SK-N-SH (cell line): ENCODE results near the gene B3GNT7. TPM values are rescaled to one million over a fixed set of nuclear protein-coding genes. Genes with fewer than 3 reads are reported as not detected.

ENCODE experiments used
- CTCF ChIA-PET: fragments of 300-600, 350-600 bp; formaldehyde crosslinking; extraction: SDS; loops from one replicate; lab custom pipeline; 2021; lab: Yijun Ruan, JAX
- POLR2A ChIA-PET: fragments of 350-600 bp; sonication (Branson Sonifier 250); formaldehyde crosslinking; extraction: SDS; loops from one replicate; lab custom pipeline; 2020; ENCODE audit warnings: antibody characterized with exemption, inconsistent platforms; lab: Yijun Ruan, JAX
- DNase-seq: peaks from one replicate; pipeline ENCODE4 v3.0.0; 2012
- H2AFZ ChIP-seq: fragments of 200-600 bp; sonication (generic); 2 replicates; pipeline ENCODE4 v1.8.1; 2016; ENCODE audit warnings: antibody characterized with exemption, mild to moderate bottlenecking, low read depth
- H3F3A ChIP-seq: fragments of 200-600 bp; sonication (generic); replicated peaks from 2 replicates; pipeline ENCODE3; 2016; ENCODE audit warnings: antibody characterized with exemption, mild to moderate bottlenecking; ENCODE audit not compliant: insufficient read depth
- H3K27ac ChIP-seq, 2 experiments: fragments of 200-500 bp in 1 of 2; fragments of 200-600 bp in 1 of 2; sonication (Bioruptor generic) in 1 of 2; sonication (generic), shearing (Covaris generic) in 1 of 2; 2 replicates each; pipeline versions ENCODE4 v1.5.1 to v1.6.1; 2014 to 2016; ENCODE audit warnings: low read depth in 2 of 2, inconsistent platforms in 1 of 2, low read length in 1 of 2, mild to moderate bottlenecking in 1 of 2, mixed read lengths in 1 of 2
- H3K27me3 ChIP-seq: fragments of 200-600 bp; sonication (generic), shearing (Covaris generic); 2 replicates; pipeline ENCODE4 v1.6.1; 2016; ENCODE audit warnings: mixed run types; ENCODE audit not compliant: insufficient read depth
- H3K36me3 ChIP-seq, 2 experiments: fragments of 200-500 bp in 1 of 2; fragments of 200-600 bp in 1 of 2; sonication (Bioruptor generic) in 1 of 2; sonication (generic) in 1 of 2; replicated peaks in 1 of 2; 2 replicates each; pipeline versions ENCODE3 to v1.5.1; 2014 to 2016; ENCODE audit warnings: low read length in 1 of 2, mild to moderate bottlenecking in 1 of 2; ENCODE audit not compliant: insufficient read depth in 2 of 2, control insufficient read depth in 1 of 2
- H3K4me1 ChIP-seq, 2 experiments: fragments of 200-500 bp in 1 of 2; fragments of 200-600 bp in 1 of 2; sonication (Bioruptor generic) in 1 of 2; sonication (generic), shearing (Covaris generic) in 1 of 2; 2 replicates each; pipeline versions ENCODE4 v1.5.1 to v1.6.1; 2014 to 2016; ENCODE audit warnings: low read depth in 1 of 2, low read length in 1 of 2, mixed run types in 1 of 2; ENCODE audit not compliant: insufficient read depth in 2 of 2, control insufficient read depth in 1 of 2
- H3K4me2 ChIP-seq: fragments of 200-600 bp; sonication (generic), shearing (Covaris generic); 2 replicates; pipeline ENCODE4 v1.6.1; 2017; ENCODE audit warnings: mixed run types
- H3K4me3 ChIP-seq, 2 experiments: fragments of 200-500 bp in 1 of 2; fragments of 200-600 bp in 1 of 2; sonication (Bioruptor generic) in 1 of 2; sonication (generic), shearing (Covaris generic) in 1 of 2; 2 replicates each; pipeline versions ENCODE4 v1.5.1 to v1.8.1; 2014 to 2016; ENCODE audit warnings: low read depth in 2 of 2, inconsistent platforms in 1 of 2, low read length in 1 of 2, mild to moderate bottlenecking in 1 of 2, mixed read lengths in 1 of 2, moderate library complexity in 1 of 2
- H3K79me2 ChIP-seq: fragments of 200-600 bp; sonication (generic); 2 replicates; pipeline ENCODE4 v1.8.1; 2017; ENCODE audit warnings: mild to moderate bottlenecking; ENCODE audit not compliant: insufficient read depth
- H3K9ac ChIP-seq: fragments of 200-600 bp; sonication (generic); 2 replicates; pipeline ENCODE4 v1.6.1; 2017; ENCODE audit warnings: mixed run types
- H3K9me2 ChIP-seq: fragments of 200-600 bp; sonication (generic); 2 replicates; pipeline ENCODE4 v1.6.1; 2017; ENCODE audit warnings: mixed run types
- H3K9me3 ChIP-seq: fragments of 200-600 bp; sonication (generic); 2 replicates; pipeline ENCODE4 v1.6.1; 2017; ENCODE audit warnings: mixed run types, mild to moderate bottlenecking, moderate library complexity
- H4K20me1 ChIP-seq: fragments of 200-600 bp; sonication (generic); 2 replicates; pipeline ENCODE4 v1.6.1; 2017; ENCODE audit warnings: mild to moderate bottlenecking, mixed run types; ENCODE audit not compliant: insufficient read depth
- EP300 ChIP-seq, 2 experiments: IDR thresholded peaks; 2 replicates each; pipeline versions ENCODE4 v1.4.0 to v1.6.1; 2012; ENCODE audit warnings: borderline replicate concordance in 1 of 2, low read depth in 1 of 2, low read length in 1 of 2
- JUND ChIP-seq: IDR thresholded peaks from 2 replicates; pipeline ENCODE4 v1.4.0; 2012
- RAD21 ChIP-seq: IDR thresholded peaks from 2 replicates; pipeline ENCODE4 v1.6.1; 2012; ENCODE audit warnings: mild to moderate bottlenecking, low read length
- RCOR1 ChIP-seq: fragments of 150-350 bp; IDR thresholded peaks from 2 replicates; pipeline ENCODE4 v1.6.1; 2017; ENCODE audit warnings: antibody characterized with exemption, low read length
- SMC3 ChIP-seq: IDR thresholded peaks from 2 replicates; pipeline ENCODE4 v1.6.1; 2012; ENCODE audit warnings: low read depth, low read length, improper control_type of control experiment
- TAF1 ChIP-seq: IDR thresholded peaks from 2 replicates; pipeline ENCODE4 v1.6.1; 2012; ENCODE audit warnings: low read depth, mild to moderate bottlenecking, low read length, moderate library complexity, borderline replicate concordance
- WGBS: methylation state at CpG from one replicate; pipeline ENCODE4 v1.1.6; 2017; ENCODE audit warnings: low lambda C conversion rate; 5-methylcytosine and 5-hydroxymethylcytosine counted together
- polyA plus RNA-seq, 3 experiments: library from polyadenylated mRNA; depleted of rRNA; stranded (reverse); fragments of >200 nt; gene quantifications; 2 replicates each; pipeline ENCODE4 v1.2.3, GENCODE V29; 2012

The B3GNT7 gene
- polyA plus RNA-seq, 1 of the 3 experiments (the other 2 are of a cell fraction), result 0.12 TPM

DNA sequence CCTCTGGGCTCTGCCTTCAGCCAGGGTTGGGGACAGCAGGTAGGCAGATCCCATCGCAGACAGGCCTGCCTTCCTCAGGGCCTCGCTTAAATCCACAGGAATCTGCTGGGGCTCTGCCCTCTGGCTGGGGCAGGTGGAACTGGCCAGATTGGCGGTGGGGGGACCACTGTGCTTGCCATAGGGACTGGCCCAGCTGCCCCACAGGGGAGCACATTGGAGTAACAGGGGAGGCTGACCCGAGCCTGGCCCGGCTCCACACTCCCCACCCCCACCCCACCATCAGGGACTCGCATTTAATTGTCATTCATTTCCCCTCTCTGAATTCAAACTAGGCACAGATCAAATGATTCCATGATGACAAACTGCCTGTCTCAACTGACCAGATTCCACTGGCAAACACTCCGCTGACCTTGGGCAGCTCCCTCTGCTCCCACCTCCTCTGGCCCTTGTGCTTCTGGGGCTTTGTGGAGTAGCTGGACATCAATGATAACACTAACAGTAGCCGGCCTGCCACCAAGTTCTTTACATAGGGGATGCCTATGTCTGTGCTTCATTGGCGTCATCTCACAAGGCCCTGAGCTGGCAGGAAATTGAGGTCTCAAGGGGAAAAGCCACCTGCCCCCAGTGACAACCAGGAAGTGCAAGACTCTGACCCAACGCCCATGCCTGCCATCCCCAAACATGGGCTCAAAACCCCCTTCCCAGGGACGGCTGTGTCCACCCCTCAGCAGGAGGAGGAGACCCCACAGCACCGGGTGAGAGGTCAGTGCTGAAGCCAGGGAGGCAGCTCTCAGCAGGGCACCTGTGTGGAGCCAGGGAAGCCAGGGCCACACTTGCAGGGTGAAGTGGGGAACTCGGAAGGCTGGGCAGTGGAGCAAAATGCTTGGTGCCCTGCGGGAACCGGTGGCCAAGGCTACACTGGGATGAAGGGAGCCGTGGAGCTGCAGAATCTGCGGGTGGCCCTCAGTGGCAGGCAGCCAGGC, 2.1 kb upstream of the B3GNT7 start:
- CTCF ChIA-PET, result interaction anchor here (0.6 to 4.7 kb wide), 9 partner anchors 12 to 290 kb away, joined by 3 to 45 read pairs (median 4); no protein-coding TSS in a partner anchor
- Histone ChIP-seq H3K36me3 (no peaks in the 10 kb centered on the region), H2AFZ (no peak overlapping the region), H3K9me3 (no peaks in the 10 kb centered on the region), H3K4me2 (no peak overlapping the region), H3K27ac (no peak overlapping the region), H3K27me3 (no peaks in the 10 kb centered on the region), H3K4me3 (no peak overlapping the region), H3K4me1 (peaks cover 0 to 31% of the 10 kb centered on the region in 2 experiments; a peak in 1 of 4 replicates), H3K9me2 (no peaks in the 10 kb centered on the region), H4K20me1 (no peaks in the 10 kb centered on the region), H3K9ac (no peak overlapping the region), H3F3A (no peaks in the 10 kb centered on the region), H3K79me2 (no peaks in the 10 kb centered on the region)
- POLR2A ChIA-PET, result no interaction called here
- WGBS, result 79% methylated on average over 11 of the region's 17 CpGs
- peak; percentile 47 for DNase-seq
- TF ChIP-seq SMC3, result no peak
- TF ChIP-seq EP300 (IDR thresholded peaks at IDR 0.05; ENCODE audit: borderline replicate concordance in 1 of 2, low read depth in 1 of 2, low read length in 1 of 2), result no peak
- no peak for TF ChIP-seq RCOR1
- no peak for TF ChIP-seq TAF1
- TF ChIP-seq, all 33 proteins: peak for 0

DNA sequence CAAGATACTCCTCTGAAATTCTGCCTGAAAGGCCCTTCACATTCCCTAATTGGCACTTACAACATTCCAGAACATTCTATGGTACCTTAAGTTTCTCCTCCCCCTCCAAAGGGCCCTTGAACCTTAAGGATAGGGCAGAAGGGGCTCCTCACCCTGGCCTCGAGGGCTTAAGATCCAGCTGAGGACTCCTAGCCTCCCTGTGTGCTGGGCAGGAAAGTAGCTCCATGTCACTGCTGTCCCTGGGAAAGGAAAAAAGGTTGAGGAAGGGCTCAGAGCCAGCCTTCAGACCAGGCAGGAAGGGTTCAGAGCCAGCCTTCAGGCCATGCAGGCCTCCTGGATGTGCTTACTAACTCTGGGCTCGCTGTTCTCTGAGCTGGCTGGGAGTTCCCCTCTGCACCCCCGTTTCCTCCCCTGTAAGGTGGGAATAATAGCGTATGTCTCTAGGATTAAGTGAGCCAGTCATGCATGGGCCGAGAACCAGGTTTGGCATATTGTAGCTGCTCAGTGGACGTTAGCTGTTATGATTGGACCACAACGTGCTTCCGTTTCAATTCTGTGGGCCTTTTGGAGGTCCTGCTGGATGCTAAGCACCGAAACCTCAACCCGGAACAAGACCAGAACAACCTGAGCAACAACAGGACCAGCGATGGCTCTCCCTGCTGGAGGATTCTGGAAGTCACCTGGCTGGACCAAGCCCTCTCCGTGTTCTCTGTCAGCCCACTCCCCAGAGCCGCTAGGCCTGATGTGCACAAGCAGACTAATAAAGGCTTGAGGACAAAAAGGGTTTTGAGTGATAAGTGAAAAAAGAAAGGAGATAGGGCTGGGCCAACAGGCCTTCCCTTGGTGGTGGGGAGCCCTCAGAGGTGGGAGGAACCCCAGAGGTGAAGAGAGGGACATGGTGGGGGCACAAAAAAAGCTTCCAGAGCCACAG, 1.0 kb upstream of the B3GNT7 start:
- no peaks in the 10 kb centered on the region for H3K9me2 ChIP-seq
- no peak overlapping the region for H3K4me3 ChIP-seq
- no peaks in the 10 kb centered on the region for H3F3A ChIP-seq
- no peaks in the 10 kb centered on the region for H3K27me3 ChIP-seq
- H4K20me1 ChIP-seq, result no peaks in the 10 kb centered on the region
- no peaks in the 10 kb centered on the region for H3K36me3 ChIP-seq
- peak; percentile 57 for DNase-seq
- no peak for TF ChIP-seq JUND
- 0 out of 2 replicates have a peak, but pooled peaks have one; percentile 9 for TF ChIP-seq RAD21
- H3K27ac ChIP-seq, result no peak overlapping the region
- WGBS, result 89% methylated on average over 13 of the region's 13 CpGs
- H3K9me3 ChIP-seq, result no peaks in the 10 kb centered on the region
- H3K79me2 ChIP-seq, result no peaks in the 10 kb centered on the region
- no peak overlapping the region for H3K9ac ChIP-seq
- H3K4me1 ChIP-seq, result peaks cover 0 to 32% of the 10 kb centered on the region in 2 experiments; a peak in 1 of 4 replicates
- POLR2A ChIA-PET, result no interaction called here
- CTCF ChIA-PET, result interaction anchor here (0.6 to 4.7 kb wide), 13 partner anchors 11 to 166 kb away, joined by 3 to 45 read pairs (median 3); no protein-coding TSS in a partner anchor
- no peak overlapping the region for H3K4me2 ChIP-seq
- no peak overlapping the region for H2AFZ ChIP-seq
